Neural progenitor cell (in vitro differentiated cells): ENCODE data around the gene NCAPG2. TPM values are rescaled to one million over a fixed set of nuclear protein-coding genes. Genes with fewer than 3 reads are reported as not detected.

Source experiments
- DNase-seq: peaks from one replicate; pipeline ENCODE4 v3.0.0-alpha.2; 2016; ENCODE audit warnings: low spot score
- H2AFZ ChIP-seq: fragments of 200-600 bp; sonication (generic); replicated peaks from 2 replicates; pipeline ENCODE4 v1.6.1; 2016; ENCODE audit warnings: antibody characterized with exemption
- H3F3A ChIP-seq: fragments of 200-600 bp; sonication (generic); 2 replicates; pipeline ENCODE4 v1.6.1; 2016; ENCODE audit warnings: antibody characterized with exemption, low read depth
- H3K27ac ChIP-seq: fragments of 200-600 bp; sonication (generic); 2 replicates; pipeline ENCODE4 v1.5.1; 2016; ENCODE audit warnings: mild to moderate bottlenecking
- H3K27me3 ChIP-seq: fragments of 200-600 bp; sonication (generic); 2 replicates; pipeline ENCODE4 v1.6.1; 2016; ENCODE audit warnings: mild to moderate bottlenecking, moderate library complexity
- H3K36me3 ChIP-seq: fragments of 200-600 bp; sonication (generic); 2 replicates; pipeline ENCODE4 v1.5.1; 2016
- H3K4me1 ChIP-seq: fragments of 200-600 bp; sonication (generic); 2 replicates; pipeline ENCODE4 v1.6.1; 2016; ENCODE audit warnings: mixed run types
- H3K4me2 ChIP-seq: fragments of 200-600 bp; sonication (generic); 2 replicates; pipeline ENCODE4 v1.6.1; 2016
- H3K4me3 ChIP-seq: fragments of 200-600 bp; sonication (generic); 2 replicates; pipeline ENCODE4 v1.5.1; 2016
- H3K79me2 ChIP-seq: fragments of 200-600 bp; sonication (generic); 2 replicates; pipeline ENCODE4 v1.6.1; 2016; ENCODE audit warnings: low read depth
- H3K9ac ChIP-seq: fragments of 200-600 bp; sonication (generic); 2 replicates; pipeline ENCODE4 v1.6.1; 2016
- H3K9me3 ChIP-seq: fragments of 200-600 bp; sonication (generic); 2 replicates; pipeline ENCODE4 v1.5.1; 2016; ENCODE audit warnings: low read depth
- H4K20me1 ChIP-seq: fragments of 200-600 bp; sonication (generic); 2 replicates; pipeline ENCODE4 v1.6.1; 2016; ENCODE audit warnings: low read depth
- H3K27ac Mint-ChIP-seq: 3 replicates; pipeline ENCODE4 v1.8.0; 2021; ENCODE audit warnings: mixed read lengths
- H3K27me3 Mint-ChIP-seq: 2 replicates; pipeline ENCODE4 v1.8.0; 2022; ENCODE audit warnings: low read depth, mild to moderate bottlenecking, inconsistent platforms, moderate library complexity, mixed read lengths; ENCODE audit not compliant: insufficient read depth
- H3K36me3 Mint-ChIP-seq: 3 replicates; pipeline ENCODE4 v1.8.0; 2021; ENCODE audit warnings: mixed read lengths
- H3K4me1 Mint-ChIP-seq: 3 replicates; pipeline ENCODE4 v1.8.0; 2021; ENCODE audit warnings: mixed read lengths
- H3K4me3 Mint-ChIP-seq: 3 replicates; pipeline ENCODE4 v1.8.0; 2021; ENCODE audit warnings: mild to moderate bottlenecking, moderate library complexity, mixed read lengths
- H3K9me3 Mint-ChIP-seq: 3 replicates; pipeline ENCODE4 v1.8.0; 2020; ENCODE audit warnings: mixed read lengths
- EZH2 ChIP-seq: fragments of 200-600 bp; sonication (generic); IDR thresholded peaks from 2 replicates; pipeline ENCODE4 v1.6.1; 2017; ENCODE audit warnings: antibody characterized with exemption, mild to moderate bottlenecking, moderate library complexity
- EZH2phosphoT487 ChIP-seq: fragments of 200-600 bp; sonication (generic); IDR thresholded peaks from 2 replicates; pipeline ENCODE4 v1.6.1; 2017; ENCODE audit warnings: antibody characterized with exemption
- total RNA-seq: library from RNA; depleted of rRNA; stranded (reverse); fragments of >200 nt; gene quantifications from 2 replicates; pipeline ENCODE4 v1.2.3, GENCODE V29; 2015; ENCODE audit warnings: low replicate concordance
- TF ChIP-seq, protein P1 (sequence below): fragments of 200-600 bp; sonication (generic); IDR thresholded peaks from 2 replicates; pipeline ENCODE4 v1.5.1; 2017; ENCODE audit warnings: antibody characterized with exemption, mild to moderate bottlenecking

NCAPG2 gene, protein sequence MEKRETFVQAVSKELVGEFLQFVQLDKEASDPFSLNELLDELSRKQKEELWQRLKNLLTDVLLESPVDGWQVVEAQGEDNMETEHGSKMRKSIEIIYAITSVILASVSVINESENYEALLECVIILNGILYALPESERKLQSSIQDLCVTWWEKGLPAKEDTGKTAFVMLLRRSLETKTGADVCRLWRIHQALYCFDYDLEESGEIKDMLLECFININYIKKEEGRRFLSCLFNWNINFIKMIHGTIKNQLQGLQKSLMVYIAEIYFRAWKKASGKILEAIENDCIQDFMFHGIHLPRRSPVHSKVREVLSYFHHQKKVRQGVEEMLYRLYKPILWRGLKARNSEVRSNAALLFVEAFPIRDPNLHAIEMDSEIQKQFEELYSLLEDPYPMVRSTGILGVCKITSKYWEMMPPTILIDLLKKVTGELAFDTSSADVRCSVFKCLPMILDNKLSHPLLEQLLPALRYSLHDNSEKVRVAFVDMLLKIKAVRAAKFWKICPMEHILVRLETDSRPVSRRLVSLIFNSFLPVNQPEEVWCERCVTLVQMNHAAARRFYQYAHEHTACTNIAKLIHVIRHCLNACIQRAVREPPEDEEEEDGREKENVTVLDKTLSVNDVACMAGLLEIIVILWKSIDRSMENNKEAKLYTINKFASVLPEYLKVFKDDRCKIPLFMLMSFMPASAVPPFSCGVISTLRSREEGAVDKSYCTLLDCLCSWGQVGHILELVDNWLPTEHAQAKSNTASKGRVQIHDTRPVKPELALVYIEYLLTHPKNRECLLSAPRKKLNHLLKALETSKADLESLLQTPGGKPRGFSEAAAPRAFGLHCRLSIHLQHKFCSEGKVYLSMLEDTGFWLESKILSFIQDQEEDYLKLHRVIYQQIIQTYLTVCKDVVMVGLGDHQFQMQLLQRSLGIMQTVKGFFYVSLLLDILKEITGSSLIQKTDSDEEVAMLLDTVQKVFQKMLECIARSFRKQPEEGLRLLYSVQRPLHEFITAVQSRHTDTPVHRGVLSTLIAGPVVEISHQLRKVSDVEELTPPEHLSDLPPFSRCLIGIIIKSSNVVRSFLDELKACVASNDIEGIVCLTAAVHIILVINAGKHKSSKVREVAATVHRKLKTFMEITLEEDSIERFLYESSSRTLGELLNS
- 74.3 and 89.6 TPM in 2 replicates for total RNA-seq

- Mint-ChIP-seq H3K36me3 (peaks cover 7% of the 10 kb centered on the region), H3K4me1 (peaks cover 29% of the 10 kb centered on the region), H3K4me3 (peak within 1 kb of the TSS; percentile 87), H3K9me3 (no peaks in the 10 kb centered on the region), H3K27me3 (peaks cover 3% of the 10 kb centered on the region), H3K27ac (peak within 1 kb of the TSS; percentile 53)
- Histone ChIP-seq H4K20me1 (peaks cover 14% of the 10 kb centered on the region), H3K9ac (peak within 1 kb of the TSS; percentile 90), H3K4me3 (peak within 1 kb of the TSS; percentile 69), H3K36me3 (no peaks in the 10 kb centered on the region), H3K4me2 (peak within 1 kb of the TSS; percentile 92), H2AFZ (peak within 1 kb of the TSS; percentile 53), H3K9me3 (no peaks in the 10 kb centered on the region), H3K4me1 (peaks cover 18% of the 10 kb centered on the region), H3F3A (peaks cover 8% of the 10 kb centered on the region), H3K27me3 (no peaks in the 10 kb centered on the region), H3K27ac (no peak within 1 kb of the TSS), H3K79me2 (peaks cover 49% of the 10 kb centered on the region)
- peak; percentile 99 for DNase-seq
- no peak for TF ChIP-seq EZH2
- TF ChIP-seq, protein P1, sequence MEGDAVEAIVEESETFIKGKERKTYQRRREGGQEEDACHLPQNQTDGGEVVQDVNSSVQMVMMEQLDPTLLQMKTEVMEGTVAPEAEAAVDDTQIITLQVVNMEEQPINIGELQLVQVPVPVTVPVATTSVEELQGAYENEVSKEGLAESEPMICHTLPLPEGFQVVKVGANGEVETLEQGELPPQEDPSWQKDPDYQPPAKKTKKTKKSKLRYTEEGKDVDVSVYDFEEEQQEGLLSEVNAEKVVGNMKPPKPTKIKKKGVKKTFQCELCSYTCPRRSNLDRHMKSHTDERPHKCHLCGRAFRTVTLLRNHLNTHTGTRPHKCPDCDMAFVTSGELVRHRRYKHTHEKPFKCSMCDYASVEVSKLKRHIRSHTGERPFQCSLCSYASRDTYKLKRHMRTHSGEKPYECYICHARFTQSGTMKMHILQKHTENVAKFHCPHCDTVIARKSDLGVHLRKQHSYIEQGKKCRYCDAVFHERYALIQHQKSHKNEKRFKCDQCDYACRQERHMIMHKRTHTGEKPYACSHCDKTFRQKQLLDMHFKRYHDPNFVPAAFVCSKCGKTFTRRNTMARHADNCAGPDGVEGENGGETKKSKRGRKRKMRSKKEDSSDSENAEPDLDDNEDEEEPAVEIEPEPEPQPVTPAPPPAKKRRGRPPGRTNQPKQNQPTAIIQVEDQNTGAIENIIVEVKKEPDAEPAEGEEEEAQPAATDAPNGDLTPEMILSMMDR, result peak; percentile 11
Measured at GRCh38 chr7:158704524-158705233, at the start of gene NCAPG2. TSS of gene NCAPG2 (minus strand) at chr7:158704804. CDS start at chr7:158701899, 2,905 bp downstream.

DNA sequence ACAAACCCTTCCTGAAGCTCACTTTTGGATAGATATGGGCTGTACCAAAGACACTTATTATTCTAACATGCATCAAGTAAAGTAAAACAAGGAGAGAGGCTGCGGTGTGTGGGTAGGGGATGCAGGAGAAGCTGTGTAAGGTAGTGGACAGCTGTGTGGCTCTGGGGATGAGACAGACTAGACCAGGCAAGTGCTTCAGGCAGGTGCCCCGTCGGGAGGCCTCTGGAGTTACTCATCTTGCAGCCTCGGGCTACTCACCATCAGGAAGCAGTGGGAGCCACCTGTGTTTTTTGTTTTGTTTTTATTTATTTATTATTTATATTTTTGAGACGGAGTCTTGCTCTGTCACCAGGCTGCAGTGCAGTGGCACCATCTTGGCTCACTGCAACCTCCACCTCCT is 49.3 kb upstream of the NCAPG2 start:
- DNase-seq, result no peak
- no peaks in the 10 kb centered on the region for H3K36me3 ChIP-seq
- TF ChIP-seq EZH2phosphoT487 (no peak), EZH2 (no peak)
- TF ChIP-seq, protein P1, result no peak
- Mint-ChIP-seq H3K4me3 (no peak overlapping the region), H3K36me3 (peaks cover 26% of the 10 kb centered on the region), H3K9me3 (no peaks in the 10 kb centered on the region), H3K27me3 (no peaks in the 10 kb centered on the region), H3K4me1 (no peaks in the 10 kb centered on the region), H3K27ac (no peak overlapping the region)
- no peak overlapping the region for H3K9ac ChIP-seq
- H3K27me3 ChIP-seq, result no peaks in the 10 kb centered on the region
- H3K4me1 ChIP-seq, result no peaks in the 10 kb centered on the region
- no peak overlapping the region for H3K4me2 ChIP-seq
- H3K9me3 ChIP-seq, result no peaks in the 10 kb centered on the region
- H3K27ac ChIP-seq, result no peak overlapping the region
- H4K20me1 ChIP-seq, result no peaks in the 10 kb centered on the region
- no peak overlapping the region for H3K4me3 ChIP-seq
- H3F3A ChIP-seq, result no peaks in the 10 kb centered on the region
- no peak overlapping the region for H2AFZ ChIP-seq
- H3K79me2 ChIP-seq, result no peaks in the 10 kb centered on the region

- TF ChIP-seq EZH2phosphoT487, result no peak
- TF ChIP-seq, protein P1, result no peak
- no peak for TF ChIP-seq EZH2
- no peak overlapping the region for H3K9ac ChIP-seq
Measured at GRCh38 chr7:158751751-158752150, 47.1 kb upstream of the NCAPG2 start.

More at GRCh38 chr7:158751751-158752150, 47.1 kb upstream of the NCAPG2 start:
- Histone ChIP-seq H3F3A (no peaks in the 10 kb centered on the region), H3K4me1 (no peaks in the 10 kb centered on the region), H2AFZ (no peak overlapping the region), H3K27ac (no peak overlapping the region), H3K4me2 (no peak overlapping the region), H3K4me3 (no peak overlapping the region), H3K27me3 (no peaks in the 10 kb centered on the region), H4K20me1 (no peaks in the 10 kb centered on the region), H3K9me3 (no peaks in the 10 kb centered on the region), H3K36me3 (no peaks in the 10 kb centered on the region), H3K79me2 (no peaks in the 10 kb centered on the region)
- no peak overlapping the region for H3K27ac Mint-ChIP-seq
- peaks cover 16% of the 10 kb centered on the region for H3K36me3 Mint-ChIP-seq
- DNase-seq, result no peak
- no peaks in the 10 kb centered on the region for H3K9me3 Mint-ChIP-seq
- no peaks in the 10 kb centered on the region for H3K4me1 Mint-ChIP-seq
- H3K4me3 Mint-ChIP-seq, result no peak overlapping the region
- peaks cover 2% of the 10 kb centered on the region for H3K27me3 Mint-ChIP-seq
